Effector memory CD4-positive, alpha-beta T cell (primary cell): ENCODE results near the gene LMOD1.

Experiments used
- DNase-seq, 3 donors: peaks; one replicate each; pipeline ENCODE4 v3.0.0-alpha.2; 2020
- H3K27ac ChIP-seq: 2 replicates; pipeline ENCODE4 v1.7.0; 2013; ENCODE audit warnings: mild to moderate bottlenecking, low read length, moderate library complexity; ENCODE audit not compliant: insufficient read depth, poor library complexity, severe bottlenecking
- H3K27me3 ChIP-seq: replicated peaks from 2 replicates; pipeline ENCODE4 v1.7.0; 2013; ENCODE audit warnings: mild to moderate bottlenecking, low read length; ENCODE audit not compliant: insufficient read depth, control insufficient read depth, poor library complexity, severe bottlenecking
- H3K36me3 ChIP-seq: 2 replicates; pipeline ENCODE4 v1.7.0; 2013; ENCODE audit warnings: mild to moderate bottlenecking, low read length, moderate library complexity; ENCODE audit not compliant: control insufficient read depth, insufficient read depth
- H3K4me1 ChIP-seq: 2 replicates; pipeline ENCODE4 v1.7.0; 2013; ENCODE audit warnings: low read length, mild to moderate bottlenecking; ENCODE audit not compliant: control insufficient read depth, insufficient read depth, poor library complexity, severe bottlenecking
- H3K4me3 ChIP-seq: 2 replicates; pipeline ENCODE4 v1.7.0; 2013; ENCODE audit warnings: low read length, low read depth, mild to moderate bottlenecking; ENCODE audit not compliant: insufficient read depth, poor library complexity, severe bottlenecking
- H3K9me3 ChIP-seq: 2 replicates; pipeline ENCODE4 v1.7.0; 2013; ENCODE audit warnings: mild to moderate bottlenecking, low read length, moderate library complexity; ENCODE audit not compliant: control insufficient read depth

Gene LMOD1

DNA sequence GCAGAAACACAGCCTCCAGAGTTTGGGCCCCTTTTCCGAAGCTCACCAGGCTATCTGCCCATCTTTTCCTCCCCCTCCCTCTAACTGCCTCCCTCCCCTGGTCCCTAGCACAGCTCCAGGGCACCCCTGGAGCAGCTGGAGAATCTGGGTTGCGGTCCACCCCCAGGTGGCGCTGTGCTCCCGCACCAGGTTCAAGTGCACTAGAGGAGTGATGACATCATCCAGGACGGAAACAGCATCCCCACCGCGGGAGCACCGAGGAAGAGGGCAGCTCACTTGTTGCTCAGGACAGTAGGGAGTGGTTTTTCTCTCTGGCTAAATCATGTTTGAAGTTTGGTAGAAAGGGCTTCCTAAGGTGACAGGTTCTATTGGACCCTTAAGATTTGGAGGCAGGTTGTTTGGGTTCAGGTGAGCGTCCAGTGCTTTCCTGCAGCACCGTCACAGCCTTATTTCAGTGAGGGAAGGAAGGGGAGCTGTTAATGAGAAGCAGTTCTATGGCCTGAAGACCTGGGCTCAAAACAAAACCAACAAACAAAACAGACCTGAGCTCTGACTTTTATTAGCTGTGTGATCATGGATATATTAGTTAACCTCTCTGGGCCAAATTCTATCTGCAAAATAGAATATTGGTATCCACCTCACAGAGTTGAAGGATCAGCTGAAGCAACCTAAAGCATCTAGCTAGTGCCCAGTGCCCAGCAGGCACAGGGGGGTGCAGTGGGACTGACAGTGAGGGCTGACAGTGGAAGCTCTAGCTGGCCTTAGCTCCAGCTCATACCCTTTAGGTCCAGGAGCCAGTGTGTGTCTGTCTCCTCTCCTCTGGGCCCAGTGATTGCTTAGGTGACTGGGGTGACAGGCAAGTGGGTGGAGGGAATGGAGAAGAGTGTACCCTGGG lies 50.2 kb downstream of the LMOD1 start:
- no peak overlapping the region for H3K27ac ChIP-seq
- no peaks in the 10 kb centered on the region for H3K9me3 ChIP-seq
- H3K4me1 ChIP-seq = no peaks in the 10 kb centered on the region

DNA sequence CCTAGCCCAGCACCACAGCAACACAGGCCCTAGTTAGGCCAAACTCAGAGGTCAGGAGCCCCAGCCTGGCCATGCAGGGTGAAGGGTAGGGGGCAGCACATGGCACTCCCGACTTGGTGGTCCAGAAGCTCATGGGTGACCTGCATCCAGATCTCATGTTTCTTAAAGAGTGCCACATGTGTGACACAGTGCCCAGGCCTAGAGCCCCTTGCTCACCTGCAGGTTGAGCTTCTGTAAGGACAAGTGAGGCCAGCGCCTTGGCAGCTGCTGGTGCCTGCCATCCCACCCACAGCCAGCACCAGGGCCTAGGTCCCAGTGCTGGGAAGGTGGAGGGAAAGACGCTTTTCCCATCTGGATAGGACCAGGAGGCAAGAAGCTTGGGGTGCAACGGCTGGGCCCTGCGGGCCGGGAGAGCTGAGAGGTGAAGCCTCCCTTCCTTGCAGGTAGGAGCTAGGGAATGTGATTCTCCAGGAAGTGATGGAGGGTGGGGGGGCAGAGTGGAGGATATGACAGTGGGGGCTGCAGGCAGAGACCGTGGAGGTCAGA lies 51.2 kb downstream of the LMOD1 start:
- H3K36me3 ChIP-seq = no peaks in the 10 kb centered on the region

More for the DNA sequence above, 50.2 kb downstream of the LMOD1 start:
- Histone ChIP-seq H3K27me3 (peaks cover 4% of the 10 kb centered on the region), H3K36me3 (no peaks in the 10 kb centered on the region), H3K4me3 (no peak overlapping the region)
- peak; percentile 55 to 69 (median 60) for DNase-seq

DNA sequence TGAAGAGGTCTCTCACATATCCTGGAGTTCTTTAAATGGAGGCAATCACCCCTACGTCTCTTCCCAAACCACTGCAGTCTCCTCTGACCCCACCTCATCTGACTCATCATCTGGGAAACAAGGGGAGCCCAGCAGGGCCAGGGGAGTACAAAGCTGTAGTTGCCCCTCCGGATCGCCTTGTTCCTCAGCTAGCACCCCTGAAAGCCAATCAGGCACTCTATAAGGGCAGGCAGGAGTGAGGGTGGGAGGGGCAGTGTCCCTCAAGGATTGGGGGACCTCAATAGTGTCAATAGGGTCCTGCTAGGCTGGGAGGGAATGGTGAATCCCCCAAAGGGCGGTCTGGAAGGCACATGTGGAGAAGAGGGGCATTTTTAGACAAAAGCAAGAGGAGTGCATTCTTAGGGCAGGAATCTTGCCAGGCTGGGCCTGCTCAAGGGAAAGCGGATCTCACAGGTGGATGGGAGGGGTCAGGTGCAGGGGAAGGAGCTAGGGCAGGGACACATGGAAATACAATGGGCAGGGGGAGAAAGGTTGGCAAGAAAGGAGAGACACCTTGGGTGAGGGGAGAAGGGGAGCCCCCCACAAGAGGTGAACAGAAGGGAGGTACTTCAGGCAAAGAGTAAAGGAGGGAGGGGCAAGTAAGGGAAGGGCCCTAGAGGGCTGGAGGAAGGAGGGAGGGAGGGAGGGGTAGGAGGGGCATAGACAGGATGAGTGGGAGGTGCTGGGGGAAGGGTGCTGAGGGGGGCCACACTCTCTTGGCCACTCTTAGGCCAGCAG lies 51.8 kb downstream of the LMOD1 start:
- Histone ChIP-seq H3K9me3 (no peaks in the 10 kb centered on the region), H3K27me3 (peaks cover 15% of the 10 kb centered on the region), H3K36me3 (no peaks in the 10 kb centered on the region), H3K4me1 (no peaks in the 10 kb centered on the region), H3K27ac (no peak overlapping the region), H3K4me3 (no peak overlapping the region)
- DNase-seq = no peak

More for the DNA sequence above, 51.2 kb downstream of the LMOD1 start:
- peaks cover 8% of the 10 kb centered on the region for H3K27me3 ChIP-seq
- no peaks in the 10 kb centered on the region for H3K4me1 ChIP-seq
- H3K27ac ChIP-seq = no peak overlapping the region
- H3K9me3 ChIP-seq = no peaks in the 10 kb centered on the region
- no peak for DNase-seq
- no peak overlapping the region for H3K4me3 ChIP-seq

DNA sequence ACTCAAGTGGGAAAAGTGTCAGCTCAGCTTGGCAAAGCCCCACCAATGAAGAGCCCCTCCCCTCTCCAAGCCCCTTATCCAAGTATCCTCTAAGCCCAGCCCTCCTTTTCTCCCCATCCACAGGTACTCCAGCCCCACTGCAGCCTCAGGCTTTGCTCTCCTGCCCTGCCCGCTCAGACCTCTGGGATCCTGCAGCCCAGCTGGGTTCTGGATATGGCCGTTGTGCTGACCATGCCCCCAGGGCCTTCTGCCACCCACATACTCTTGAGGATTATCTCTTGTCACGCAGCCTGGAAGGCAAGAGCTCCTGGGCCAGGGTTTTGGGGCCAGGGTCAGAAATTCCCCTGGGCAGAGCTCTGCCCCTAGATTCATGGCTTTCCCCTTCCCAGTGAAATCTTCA lies 52.9 kb downstream of the LMOD1 start:
- Histone ChIP-seq H3K4me3 (no peak overlapping the region), H3K27me3 (peaks cover 25% of the 10 kb centered on the region), H3K4me1 (peaks cover 10% of the 10 kb centered on the region), H3K36me3 (no peaks in the 10 kb centered on the region), H3K9me3 (no peaks in the 10 kb centered on the region), H3K27ac (no peak overlapping the region)
- no peak for DNase-seq

DNA sequence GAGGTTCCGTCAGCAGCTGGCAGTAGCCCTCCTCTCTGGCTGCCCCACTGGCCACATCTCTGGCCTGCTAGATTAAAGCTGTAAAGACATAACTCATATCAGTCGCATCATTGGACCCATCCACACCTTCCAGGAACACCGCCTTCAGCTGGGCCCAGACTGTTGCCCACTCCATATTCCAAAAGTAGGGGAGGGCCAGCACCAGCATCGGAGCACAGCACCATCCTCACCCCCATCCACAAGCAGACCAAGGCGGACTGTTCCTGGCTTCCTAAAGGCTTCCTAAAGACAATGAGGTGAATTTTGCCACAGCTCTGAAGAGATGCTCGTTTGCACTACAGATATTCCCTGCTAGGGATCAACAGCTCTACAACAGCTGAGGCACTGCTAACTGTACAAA lies 54.1 kb downstream of the LMOD1 start:
- Histone ChIP-seq H3K4me3 (no peak overlapping the region), H3K27ac (no peak overlapping the region), H3K36me3 (no peaks in the 10 kb centered on the region), H3K9me3 (no peaks in the 10 kb centered on the region), H3K27me3 (peaks cover 36% of the 10 kb centered on the region), H3K4me1 (peaks cover 12% of the 10 kb centered on the region)
- no peak for DNase-seq

DNA sequence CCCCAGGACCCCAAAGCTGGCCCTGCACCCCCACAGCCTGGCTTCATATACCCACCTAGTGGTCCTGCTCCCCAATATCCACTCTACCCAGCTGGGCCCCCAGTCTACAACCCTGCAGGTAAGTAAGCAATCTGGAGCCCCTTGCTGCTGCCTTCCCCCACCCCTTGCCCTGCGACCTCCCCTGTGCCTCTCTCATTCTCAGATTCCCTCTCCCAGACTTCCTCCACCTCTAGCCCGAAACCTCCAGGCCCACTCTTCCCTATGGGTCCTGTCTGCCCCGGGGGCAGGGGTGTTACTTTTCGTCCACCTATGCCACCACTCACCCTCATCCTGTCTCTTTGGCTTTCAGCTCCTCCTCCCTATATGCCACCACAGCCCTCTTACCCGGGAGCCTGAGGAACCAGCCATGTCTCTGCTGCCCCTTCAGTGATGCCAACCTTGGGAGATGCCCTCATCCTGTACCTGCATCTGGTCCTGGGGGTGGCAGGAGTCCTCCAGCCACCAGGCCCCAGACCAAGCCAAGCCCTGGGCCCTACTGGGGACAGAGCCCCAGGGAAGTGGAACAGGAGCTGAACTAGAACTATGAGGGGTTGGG lies 54.8 kb downstream of the LMOD1 start:
- Histone ChIP-seq H3K9me3 (no peaks in the 10 kb centered on the region), H3K4me3 (no peak overlapping the region), H3K36me3 (no peaks in the 10 kb centered on the region), H3K27ac (no peak overlapping the region), H3K27me3 (peaks cover 36% of the 10 kb centered on the region), H3K4me1 (peaks cover 12% of the 10 kb centered on the region)
- DNase-seq = no peak

DNA sequence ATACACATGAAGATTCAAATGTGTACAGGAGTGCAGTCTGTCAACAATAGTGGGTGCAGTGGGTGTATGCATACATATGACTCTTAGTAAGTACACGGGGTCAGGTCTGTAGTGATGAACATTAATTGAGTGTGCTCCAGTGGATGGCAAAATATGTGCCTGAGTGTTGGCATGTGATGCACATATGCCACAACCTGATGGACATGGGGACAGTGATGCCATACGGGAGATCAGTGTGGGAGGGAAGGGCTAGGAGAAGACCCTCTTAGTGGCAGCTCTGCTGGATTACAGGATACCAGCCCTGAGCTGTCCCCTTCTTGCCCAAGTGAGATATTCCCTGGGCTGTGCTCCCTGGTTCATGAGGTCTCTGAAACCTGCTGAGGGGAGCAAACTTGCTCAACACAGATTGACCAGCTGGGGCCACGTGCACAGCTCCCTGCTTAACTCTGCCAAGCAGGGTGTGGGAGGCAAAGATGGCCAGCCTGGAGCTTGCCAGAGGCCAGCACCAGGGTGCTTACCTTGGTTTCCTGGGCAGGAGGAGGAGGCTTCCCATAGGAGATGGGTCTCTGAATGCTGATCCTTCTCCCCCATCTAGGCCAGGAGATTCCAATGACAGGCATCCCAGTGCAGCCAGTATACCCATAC lies 55.4 kb downstream of the LMOD1 start:
- Histone ChIP-seq H3K27me3 (peaks cover 36% of the 10 kb centered on the region), H3K36me3 (no peaks in the 10 kb centered on the region)

DNA sequence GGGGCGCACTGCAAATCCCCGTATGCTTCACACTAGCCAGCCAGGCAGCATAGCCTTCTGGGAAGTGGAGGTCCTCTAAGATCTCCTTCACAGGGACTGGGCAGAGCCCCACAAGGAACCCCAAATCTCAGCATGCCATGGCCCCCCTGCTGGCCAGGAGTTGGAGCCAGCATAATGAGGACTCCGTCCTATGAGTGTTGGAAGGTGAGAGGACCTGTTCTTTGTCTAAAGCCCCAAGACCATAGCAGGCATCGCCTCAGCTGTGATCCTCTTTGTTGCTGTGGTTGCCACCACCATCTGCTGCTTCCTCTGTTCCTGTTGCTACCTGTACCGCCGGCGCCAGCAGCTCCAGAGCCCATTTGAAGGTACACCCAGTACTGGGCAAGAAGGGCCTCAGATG lies 56.1 kb downstream of the LMOD1 start:
- no peak for DNase-seq
- peaks cover 12% of the 10 kb centered on the region for H3K4me1 ChIP-seq
- H3K27ac ChIP-seq = no peak overlapping the region
- H3K36me3 ChIP-seq = no peaks in the 10 kb centered on the region
- H3K27me3 ChIP-seq = peaks cover 36% of the 10 kb centered on the region
- no peak overlapping the region for H3K4me3 ChIP-seq
- no peaks in the 10 kb centered on the region for H3K9me3 ChIP-seq

More for the DNA sequence above, 55.4 kb downstream of the LMOD1 start:
- Histone ChIP-seq H3K9me3 (no peaks in the 10 kb centered on the region), H3K4me3 (no peak overlapping the region), H3K4me1 (peaks cover 12% of the 10 kb centered on the region), H3K27ac (no peak overlapping the region)
- no peak for DNase-seq

DNA sequence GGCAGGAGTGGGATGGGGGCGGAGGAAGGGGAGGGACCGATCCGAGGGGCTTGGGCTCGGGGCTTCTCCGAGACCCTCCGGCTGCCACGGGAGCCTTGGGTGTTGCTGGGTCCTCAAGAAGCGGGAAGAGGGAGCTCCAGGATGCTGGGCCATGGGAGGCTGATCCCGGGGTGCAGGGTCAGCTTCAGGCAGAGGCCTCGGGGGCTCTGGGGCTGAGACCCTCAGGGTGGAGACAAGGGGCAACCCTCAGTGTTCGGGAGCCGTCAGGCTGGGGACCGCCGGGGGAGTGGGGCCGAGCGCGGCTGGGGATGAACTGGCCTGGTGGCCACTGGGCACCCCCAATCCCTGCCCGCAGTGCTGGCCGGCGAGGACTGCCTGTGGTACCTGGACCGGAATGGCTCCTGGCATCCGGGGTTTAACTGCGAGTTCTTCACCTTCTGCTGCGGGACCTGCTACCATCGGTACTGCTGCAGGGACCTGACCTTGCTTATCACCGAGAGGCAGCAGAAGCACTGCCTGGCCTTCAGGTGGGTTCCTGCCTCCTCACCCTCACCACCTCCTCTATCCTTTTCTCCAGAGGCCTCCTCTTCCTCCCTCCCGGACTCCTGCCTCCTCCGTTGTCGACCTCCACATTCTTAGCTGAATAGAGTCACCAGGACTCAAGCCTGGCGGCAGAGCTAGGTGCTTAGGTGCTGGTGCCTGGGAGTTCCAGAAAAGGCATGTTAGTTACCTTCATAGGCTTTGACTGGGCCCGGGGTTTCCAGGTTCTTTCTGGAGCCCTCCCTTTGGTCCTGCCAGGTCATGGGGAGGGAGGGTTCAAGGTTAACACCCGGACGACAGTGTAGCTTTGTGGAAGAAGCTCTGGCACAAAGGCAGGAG lies 57.0 kb downstream of the LMOD1 start:
- Histone ChIP-seq H3K4me1 (peaks cover 12% of the 10 kb centered on the region), H3K27me3 (peaks cover 36% of the 10 kb centered on the region)
- no peak for DNase-seq

More for the DNA sequence above, 57.0 kb downstream of the LMOD1 start:
- no peaks in the 10 kb centered on the region for H3K36me3 ChIP-seq
- peak overlapping the region; percentile 55 for H3K4me3 ChIP-seq
- H3K27ac ChIP-seq = no peak overlapping the region
- no peaks in the 10 kb centered on the region for H3K9me3 ChIP-seq
